MM.1S (cell line): ENCODE measurements around the gene ABCC3.

Source experiments
- DNase-seq: peaks from one replicate; pipeline ENCODE4 v3.0.0-alpha.2; 2015
- H2AFZ ChIP-seq: fragments of 300-600 bp; sonication (generic); 2 replicates; pipeline ENCODE4 v1.6.0; 2016; ENCODE audit warnings: antibody characterized with exemption, low read length
- H3F3A ChIP-seq: fragments of 300-600 bp; sonication (generic); 2 replicates; pipeline ENCODE4 v1.6.1; 2016; ENCODE audit warnings: mild to moderate bottlenecking, antibody characterized with exemption, low read length, moderate library complexity, mixed read lengths; ENCODE audit not compliant: insufficient read depth
- H3K27ac ChIP-seq: fragments of 300-600 bp; sonication (generic); 2 replicates; pipeline ENCODE4 v1.5.1; 2016; ENCODE audit warnings: mild to moderate bottlenecking, low read length
- H3K27me3 ChIP-seq: fragments of 300-600 bp; sonication (generic); replicated peaks from 2 replicates; pipeline ENCODE4 v1.6.0; 2016; ENCODE audit warnings: low read length; ENCODE audit not compliant: insufficient read depth
- H3K36me3 ChIP-seq: fragments of 300-600 bp; sonication (generic); replicated peaks from 2 replicates; pipeline ENCODE4 v1.6.1; 2016; ENCODE audit warnings: mild to moderate bottlenecking, low read length, mixed read lengths; ENCODE audit not compliant: insufficient read depth
- H3K4me1 ChIP-seq: fragments of 300-600 bp; sonication (generic); 2 replicates; pipeline ENCODE4 v1.6.1; 2016; ENCODE audit warnings: low read length, mixed read lengths
- H3K4me2 ChIP-seq: fragments of 300-600 bp; sonication (generic); 2 replicates; pipeline ENCODE4 v1.6.0; 2016; ENCODE audit warnings: low read depth, low read length
- H3K4me3 ChIP-seq: fragments of 300-600 bp; sonication (generic); 2 replicates; pipeline ENCODE4 v1.5.1; 2016; ENCODE audit warnings: low read length, mixed read lengths
- H3K79me2 ChIP-seq: fragments of 300-600 bp; sonication (generic); 2 replicates; pipeline ENCODE4 v1.6.1; 2016; ENCODE audit warnings: mixed run types, low read length, mixed read lengths
- H3K9ac ChIP-seq: fragments of 300-600 bp; sonication (generic); 2 replicates; pipeline ENCODE4 v1.6.1; 2016; ENCODE audit warnings: low read length, mixed read lengths
- H3K9me2 ChIP-seq: fragments of 300-600 bp; sonication (generic); replicated peaks from 2 replicates; pipeline ENCODE4 v1.6.1; 2016; ENCODE audit warnings: mild to moderate bottlenecking, low read length, mixed read lengths; ENCODE audit not compliant: insufficient read depth
- H3K9me3 ChIP-seq: fragments of 300-600 bp; sonication (generic); replicated peaks from 2 replicates; pipeline ENCODE4 v1.6.1; 2016; ENCODE audit warnings: mild to moderate bottlenecking, low read length, mixed read lengths; ENCODE audit not compliant: insufficient read depth
- H4K20me1 ChIP-seq: fragments of 300-600 bp; sonication (generic); 2 replicates; pipeline ENCODE4 v1.6.1; 2016; ENCODE audit warnings: mild to moderate bottlenecking, low read length, moderate library complexity, mixed read lengths; ENCODE audit not compliant: insufficient read depth
- CTCF ChIP-seq: fragments of 300-600 bp; sonication (generic); IDR thresholded peaks from 2 replicates; pipeline ENCODE4 v1.5.1; 2016; ENCODE audit warnings: antibody characterized with exemption, low read length, mixed read lengths
- EZH2 ChIP-seq: fragments of 300-600 bp; sonication (generic); optimal IDR thresholded peaks from 2 replicates; pipeline ENCODE3; 2017; ENCODE audit warnings: low read depth, mild to moderate bottlenecking, antibody characterized with exemption, low read length, mixed read lengths
- EZH2phosphoT487 ChIP-seq: fragments of 300-600 bp; sonication (generic); IDR thresholded peaks from 2 replicates; pipeline ENCODE4 v1.6.1; 2018; ENCODE audit warnings: antibody characterized with exemption, low read length

The ABCC3 gene

DNA sequence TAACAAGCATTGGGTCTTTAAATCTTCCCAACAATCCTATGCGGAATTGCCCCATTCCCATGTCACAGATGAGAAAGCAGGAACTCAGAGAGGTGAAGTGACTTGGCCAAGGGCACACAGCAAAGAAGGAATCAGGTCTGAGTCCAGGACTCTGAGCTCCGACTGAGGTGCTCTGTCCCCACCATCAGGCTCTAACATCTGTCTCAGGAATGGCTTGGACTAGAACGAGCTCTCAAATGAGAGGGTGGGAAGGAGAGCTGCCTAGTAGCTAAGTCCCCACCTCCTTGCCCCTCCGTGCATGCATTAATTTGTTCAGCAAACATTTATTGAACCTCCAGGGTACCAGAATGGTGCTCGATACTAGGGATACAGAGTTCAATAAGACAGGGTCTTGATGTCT, 26.7 kb downstream of the ABCC3 start:
- H3K4me1 ChIP-seq: peaks cover 13% of the 10 kb centered on the region
- no peak for TF ChIP-seq EZH2
- no peak for TF ChIP-seq EZH2phosphoT487
- no peak for TF ChIP-seq CTCF
- H3K4me2 ChIP-seq: peak overlapping the region; percentile 19
- H3K27me3 ChIP-seq: no peaks in the 10 kb centered on the region
- no peaks in the 10 kb centered on the region for H3F3A ChIP-seq
- no peaks in the 10 kb centered on the region for H4K20me1 ChIP-seq
- H2AFZ ChIP-seq: peak overlapping the region; percentile 39
- H3K9me2 ChIP-seq: no peaks in the 10 kb centered on the region
- no peaks in the 10 kb centered on the region for H3K79me2 ChIP-seq
- H3K27ac ChIP-seq: no peak overlapping the region
- no peaks in the 10 kb centered on the region for H3K36me3 ChIP-seq
- no peak overlapping the region for H3K4me3 ChIP-seq
- H3K9me3 ChIP-seq: no peaks in the 10 kb centered on the region
- no peak overlapping the region for H3K9ac ChIP-seq
- no peak for DNase-seq

GRCh38 chr17:50661795-50662391, 27.2 kb downstream of the ABCC3 start:
- H3K9ac ChIP-seq: no peak overlapping the region
- peaks cover 13% of the 10 kb centered on the region for H3K4me1 ChIP-seq
- no peaks in the 10 kb centered on the region for H3K27me3 ChIP-seq
- H3F3A ChIP-seq: no peaks in the 10 kb centered on the region
- no peaks in the 10 kb centered on the region for H3K36me3 ChIP-seq
- DNase-seq: peak; percentile 54
- H3K4me3 ChIP-seq: no peak overlapping the region
- no peaks in the 10 kb centered on the region for H3K9me3 ChIP-seq
- H4K20me1 ChIP-seq: no peaks in the 10 kb centered on the region
- H3K4me2 ChIP-seq: peak overlapping the region; percentile 19
- no peak overlapping the region for H3K27ac ChIP-seq
- H2AFZ ChIP-seq: peak overlapping the region; percentile 39
- no peaks in the 10 kb centered on the region for H3K9me2 ChIP-seq
- TF ChIP-seq EZH2phosphoT487: no peak
- no peak for TF ChIP-seq EZH2
- TF ChIP-seq CTCF: no peak
- no peaks in the 10 kb centered on the region for H3K79me2 ChIP-seq

DNA sequence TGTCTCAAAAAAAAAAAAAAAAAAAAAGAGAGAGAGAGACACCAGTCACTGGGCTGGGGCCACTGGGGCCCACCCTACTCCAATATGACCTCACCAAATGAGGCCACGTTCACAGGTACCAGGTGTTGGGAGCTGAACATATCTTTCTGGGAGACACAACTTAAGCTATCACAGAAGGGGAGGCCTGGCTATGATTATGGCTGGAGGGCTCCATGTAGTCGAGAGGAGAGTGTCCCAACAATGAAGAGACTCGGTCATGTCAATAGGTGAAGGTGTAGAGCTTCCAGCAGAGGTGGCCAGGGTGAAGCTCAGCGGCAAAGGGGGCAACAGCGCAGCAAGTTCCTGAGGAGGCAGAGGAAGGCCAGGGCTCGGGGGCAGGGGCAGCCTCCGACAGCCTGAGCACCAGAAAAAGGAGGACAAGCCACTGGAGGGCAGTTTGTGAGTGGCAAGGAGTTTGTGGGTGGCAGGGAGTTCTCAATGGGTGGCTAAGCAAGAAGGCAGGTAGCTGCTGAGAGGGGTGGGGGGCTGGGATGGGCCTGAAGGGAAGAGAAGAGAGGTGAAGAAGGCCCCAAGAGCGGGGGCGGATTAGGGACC, 28.0 kb downstream of the ABCC3 start:
- Histone ChIP-seq H3K4me2 (no peak overlapping the region), H3K9me3 (no peaks in the 10 kb centered on the region), H3F3A (no peaks in the 10 kb centered on the region), H3K9ac (no peak overlapping the region), H3K27ac (no peak overlapping the region), H4K20me1 (no peaks in the 10 kb centered on the region), H2AFZ (no peak overlapping the region), H3K79me2 (no peaks in the 10 kb centered on the region), H3K4me1 (peaks cover 13% of the 10 kb centered on the region), H3K36me3 (no peaks in the 10 kb centered on the region), H3K4me3 (no peak overlapping the region), H3K9me2 (no peaks in the 10 kb centered on the region), H3K27me3 (no peaks in the 10 kb centered on the region)
- TF ChIP-seq EZH2phosphoT487 (no peak), EZH2 (no peak), CTCF (no peak)
- DNase-seq: no peak
